Cortex of kidney (tissue), 1 donor: ENCODE measurements around the gene CTNNA1.
A peak's percentile ranks its signal among the peaks of the same experiment; 100 is the strongest.
"Not testable (repeated sequence)": the region's sequence is repeated elsewhere in the genome, so short reads cannot be mapped to it uniquely, and the experiment has no call there.

ENCODE experiments used
- DNase-seq: peaks from one replicate; lab custom pipeline; 2025; lab: John Stamatoyannopoulos, UW

Gene CTNNA1, protein sequence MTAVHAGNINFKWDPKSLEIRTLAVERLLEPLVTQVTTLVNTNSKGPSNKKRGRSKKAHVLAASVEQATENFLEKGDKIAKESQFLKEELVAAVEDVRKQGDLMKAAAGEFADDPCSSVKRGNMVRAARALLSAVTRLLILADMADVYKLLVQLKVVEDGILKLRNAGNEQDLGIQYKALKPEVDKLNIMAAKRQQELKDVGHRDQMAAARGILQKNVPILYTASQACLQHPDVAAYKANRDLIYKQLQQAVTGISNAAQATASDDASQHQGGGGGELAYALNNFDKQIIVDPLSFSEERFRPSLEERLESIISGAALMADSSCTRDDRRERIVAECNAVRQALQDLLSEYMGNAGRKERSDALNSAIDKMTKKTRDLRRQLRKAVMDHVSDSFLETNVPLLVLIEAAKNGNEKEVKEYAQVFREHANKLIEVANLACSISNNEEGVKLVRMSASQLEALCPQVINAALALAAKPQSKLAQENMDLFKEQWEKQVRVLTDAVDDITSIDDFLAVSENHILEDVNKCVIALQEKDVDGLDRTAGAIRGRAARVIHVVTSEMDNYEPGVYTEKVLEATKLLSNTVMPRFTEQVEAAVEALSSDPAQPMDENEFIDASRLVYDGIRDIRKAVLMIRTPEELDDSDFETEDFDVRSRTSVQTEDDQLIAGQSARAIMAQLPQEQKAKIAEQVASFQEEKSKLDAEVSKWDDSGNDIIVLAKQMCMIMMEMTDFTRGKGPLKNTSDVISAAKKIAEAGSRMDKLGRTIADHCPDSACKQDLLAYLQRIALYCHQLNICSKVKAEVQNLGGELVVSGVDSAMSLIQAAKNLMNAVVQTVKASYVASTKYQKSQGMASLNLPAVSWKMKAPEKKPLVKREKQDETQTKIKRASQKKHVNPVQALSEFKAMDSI

DNA sequence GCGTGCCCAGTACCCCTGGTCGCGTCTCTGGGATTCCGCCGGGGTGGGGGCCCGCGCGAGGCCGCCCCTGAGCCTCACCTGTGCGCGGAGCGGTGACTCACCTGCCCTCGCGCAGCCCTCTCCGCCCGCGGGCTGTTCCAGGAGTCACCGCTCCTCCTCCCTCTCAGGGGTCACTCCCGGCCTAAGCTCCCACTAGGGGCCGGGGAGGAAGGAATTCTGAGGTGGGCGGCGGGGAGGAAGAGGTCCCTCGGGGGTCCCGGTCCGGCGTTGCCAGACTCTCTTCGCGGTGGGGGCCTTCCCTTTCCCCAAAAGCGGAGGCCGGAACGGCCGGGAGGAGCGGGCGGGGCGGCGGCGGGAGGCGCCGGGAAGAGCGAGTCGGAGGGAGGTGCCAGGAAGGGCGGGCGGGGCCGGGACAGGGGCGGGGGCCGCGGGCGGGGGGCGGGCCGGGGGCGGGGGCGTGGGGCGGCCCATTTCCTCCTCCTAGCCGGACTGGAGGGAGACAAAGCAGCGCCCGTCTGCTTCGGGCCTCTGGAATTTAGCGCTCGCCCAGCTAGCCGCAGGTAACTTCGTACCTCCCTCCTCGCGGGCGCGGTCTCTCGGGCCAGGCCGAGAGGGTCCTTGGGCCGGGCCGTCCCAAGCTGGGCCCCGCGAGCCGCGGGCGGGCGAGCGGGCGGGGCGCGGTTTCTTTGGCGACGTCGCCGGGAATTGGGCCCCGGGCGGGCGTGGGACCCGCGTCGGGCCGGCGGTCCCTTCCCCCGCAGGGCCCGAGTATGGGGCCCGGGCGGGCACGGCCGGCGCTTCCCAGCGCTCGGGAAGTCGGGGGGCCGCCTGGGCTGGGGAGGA, at the start of gene CTNNA1:
Gene CTNNA1, plus strand, starts transcription at position 475 of the 843 bp plus-strand sequence. CDS start 28,500 bp downstream, outside the sequence.
- DNase-seq: peak; percentile 45

DNA sequence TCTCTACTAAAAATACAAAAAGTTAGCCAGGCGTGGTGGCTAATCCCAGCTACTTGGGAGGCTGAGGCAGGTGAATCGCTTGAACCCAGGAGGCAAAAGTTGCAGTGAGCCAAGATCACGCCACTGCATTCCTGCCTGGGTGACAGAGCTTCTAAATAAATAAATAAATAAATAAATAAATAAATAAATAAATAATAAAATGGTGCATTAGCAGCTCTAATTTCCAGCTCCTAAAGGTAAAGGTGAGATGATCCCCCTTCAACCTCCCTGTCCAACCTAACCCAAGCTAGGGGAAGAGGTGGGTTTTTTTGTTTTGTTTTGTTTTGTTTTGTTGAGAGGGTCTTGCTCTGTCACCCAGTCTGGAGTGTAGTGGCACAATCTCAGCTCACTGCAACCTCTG, 49.4 kb upstream of the CTNNA1 start:
- DNase-seq: not testable (repeated sequence)

DNA sequence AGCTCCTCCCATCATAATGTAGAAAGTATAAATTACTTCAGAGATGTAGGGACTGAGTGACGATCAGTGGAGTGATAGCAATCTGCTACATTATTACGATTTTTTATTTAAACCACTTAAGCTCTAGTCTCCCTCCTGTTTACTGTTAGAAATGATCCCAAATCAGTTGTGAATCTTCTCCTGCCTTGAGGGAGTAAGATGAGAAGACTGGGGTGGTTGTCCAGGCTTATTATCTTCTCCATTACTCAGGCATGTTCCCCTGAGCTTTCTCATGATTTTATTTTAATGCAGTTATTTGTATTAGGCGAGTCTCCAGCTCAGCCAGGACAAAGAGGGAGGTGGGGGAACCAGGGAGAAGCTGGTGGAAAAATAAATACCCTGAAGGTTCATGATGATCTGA, 48.2 kb upstream of the CTNNA1 start:
- no peak for DNase-seq

DNA sequence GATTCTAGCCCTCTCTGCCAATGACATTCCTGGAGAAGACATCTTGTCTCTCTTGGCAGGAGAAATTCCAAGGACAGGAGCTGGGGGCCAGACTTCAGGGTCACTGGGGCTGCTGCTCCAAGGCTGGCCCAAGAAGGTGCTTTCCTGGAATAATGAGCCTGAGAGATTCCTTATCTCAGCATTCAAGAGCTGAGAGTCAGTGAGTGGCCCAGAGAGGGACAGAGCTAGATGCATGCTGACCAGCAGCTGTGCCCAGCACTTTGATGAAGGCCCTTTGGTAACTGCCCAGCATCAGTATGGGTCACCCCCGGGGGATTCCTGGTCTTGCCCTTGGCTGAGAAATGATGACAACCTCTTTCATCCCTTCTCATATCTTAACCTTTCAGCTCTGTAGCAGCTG, 47.7 kb upstream of the CTNNA1 start:
- DNase-seq: no peak

DNA sequence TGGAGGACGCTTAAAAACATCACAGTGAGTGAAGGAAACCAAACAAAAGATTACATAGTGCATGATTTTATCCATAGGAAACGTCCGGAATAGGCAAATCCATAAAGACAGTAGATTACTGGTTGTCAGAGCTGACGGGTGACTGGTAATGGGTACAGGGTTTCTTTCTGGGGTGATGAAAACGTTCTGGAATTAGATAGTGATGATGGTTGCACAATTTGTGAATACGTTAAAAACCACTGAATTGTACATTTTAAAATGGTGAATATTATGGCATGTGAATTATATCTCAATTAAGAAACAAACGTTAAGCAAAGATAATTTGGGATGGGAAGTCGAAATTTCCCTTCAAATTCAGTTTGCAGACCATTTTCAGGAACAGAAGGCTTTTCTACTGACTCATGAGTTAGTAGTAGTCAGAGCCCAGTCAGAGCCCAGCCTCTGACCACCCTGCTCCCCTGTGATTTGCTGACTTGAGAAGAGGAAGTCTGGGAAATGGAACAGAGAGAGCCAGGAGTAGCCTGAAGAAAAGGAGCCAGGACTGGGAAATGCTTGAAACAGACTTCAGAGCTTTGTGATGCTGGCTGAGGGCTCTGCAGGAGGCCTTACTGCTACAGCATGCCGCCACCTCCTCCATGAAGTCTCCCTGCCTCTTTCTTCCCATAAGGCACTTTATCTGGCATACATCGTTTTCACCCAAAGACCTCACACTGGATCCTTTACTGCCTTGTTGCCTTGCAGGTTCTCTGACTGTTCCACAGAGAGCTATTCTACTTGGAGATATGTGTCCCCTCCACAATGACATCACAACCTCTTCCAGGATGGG, 46.4 kb upstream of the CTNNA1 start:
- DNase-seq: no peak

DNA sequence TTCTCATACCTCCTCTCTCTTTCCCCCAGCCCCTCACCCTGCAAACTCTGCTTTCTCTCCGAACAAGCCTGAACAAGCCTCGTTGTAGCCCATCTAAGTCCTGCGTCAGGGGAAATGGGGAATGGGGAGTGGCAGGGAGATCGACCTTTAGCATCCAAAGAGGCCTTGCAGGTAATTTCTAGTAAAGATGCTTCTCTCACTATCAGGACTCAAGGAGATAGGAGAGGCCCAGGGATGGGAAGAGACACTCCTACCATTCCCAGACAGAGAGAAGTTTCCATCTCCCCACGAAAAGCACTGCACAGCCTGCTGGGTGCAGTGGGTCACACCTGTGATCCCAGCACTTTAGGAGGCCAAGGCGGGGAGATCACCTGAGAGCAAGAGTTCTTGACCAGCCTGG, 44.4 kb upstream of the CTNNA1 start:
- DNase-seq: no peak

DNA sequence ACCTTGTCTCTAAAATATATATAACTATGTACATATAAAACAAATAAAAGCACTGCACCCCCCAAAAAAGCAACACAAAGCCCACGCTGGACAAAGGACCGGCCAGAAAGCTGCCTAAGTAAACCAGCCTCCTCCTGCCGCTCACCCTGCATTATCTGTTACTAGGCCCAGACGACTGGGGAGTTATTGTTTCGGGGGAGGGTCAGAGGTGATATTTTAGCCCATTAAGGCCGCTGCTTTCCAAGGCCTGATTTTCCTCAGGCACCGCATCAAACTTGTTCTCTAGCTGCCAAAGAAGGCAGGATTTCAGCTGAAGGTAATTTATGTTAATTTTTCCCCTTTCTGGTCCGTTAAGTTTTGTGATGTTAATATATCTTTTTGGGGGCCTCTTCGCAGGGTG, 44.0 kb upstream of the CTNNA1 start:
- no peak for DNase-seq

DNA sequence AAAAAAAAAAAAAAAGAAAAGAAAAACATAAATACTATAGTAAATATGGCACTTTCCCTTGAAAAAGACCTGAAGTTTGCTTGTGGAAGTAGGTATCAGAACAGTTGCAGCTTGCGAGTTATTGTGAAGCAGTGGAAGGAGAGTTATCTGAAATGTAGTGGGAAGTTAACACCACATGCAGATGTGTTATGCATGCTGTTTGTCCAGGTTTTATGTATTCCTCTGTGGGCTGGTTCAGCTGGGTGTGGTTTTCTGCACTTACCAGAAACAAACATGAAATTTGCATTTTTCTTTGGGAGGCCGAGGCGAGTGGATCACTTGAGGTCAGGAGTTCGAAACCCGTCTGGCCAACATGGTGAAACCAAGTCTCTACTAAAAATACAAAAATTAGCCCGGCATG, 42.1 kb upstream of the CTNNA1 start:
- no peak for DNase-seq

DNA sequence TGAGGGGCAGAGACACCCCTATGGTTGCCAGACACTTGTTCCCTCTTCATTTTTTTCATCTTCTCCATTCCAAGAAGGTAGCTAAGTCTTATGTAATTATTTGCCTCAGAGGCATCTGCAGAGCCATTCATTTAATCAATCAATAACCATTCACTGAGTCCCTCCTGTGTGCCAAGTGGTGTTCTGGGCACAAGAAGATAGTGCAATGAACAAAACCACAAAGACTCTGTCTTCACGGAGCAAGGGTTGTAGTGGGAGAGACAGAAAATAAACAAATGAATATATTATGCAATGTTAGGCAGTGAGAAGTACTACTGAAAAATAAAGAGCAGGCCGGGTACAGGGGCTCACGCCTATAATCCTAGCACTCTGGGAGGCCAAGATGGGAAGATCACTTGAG, 41.4 kb upstream of the CTNNA1 start:
- DNase-seq: no peak

DNA sequence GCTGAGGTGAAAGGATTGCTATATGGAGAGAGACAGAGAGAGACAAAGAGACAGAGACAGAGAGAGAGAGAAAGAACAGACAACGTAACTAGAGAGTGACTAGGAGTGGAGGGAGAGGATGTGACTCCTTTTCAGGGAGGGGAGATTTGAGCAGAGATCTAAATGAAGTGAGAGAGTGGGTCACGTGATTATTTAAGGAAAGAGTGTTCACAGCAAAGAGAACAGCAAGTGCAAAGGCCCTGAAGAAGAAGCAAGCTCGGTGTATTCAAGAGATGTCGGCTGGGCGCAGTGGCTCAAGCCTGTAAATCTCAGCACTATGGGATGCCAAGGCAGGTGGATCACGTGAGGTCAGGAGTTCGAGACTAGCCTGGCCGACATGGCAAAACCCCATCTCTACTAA, 40.9 kb upstream of the CTNNA1 start:
- no peak for DNase-seq

DNA sequence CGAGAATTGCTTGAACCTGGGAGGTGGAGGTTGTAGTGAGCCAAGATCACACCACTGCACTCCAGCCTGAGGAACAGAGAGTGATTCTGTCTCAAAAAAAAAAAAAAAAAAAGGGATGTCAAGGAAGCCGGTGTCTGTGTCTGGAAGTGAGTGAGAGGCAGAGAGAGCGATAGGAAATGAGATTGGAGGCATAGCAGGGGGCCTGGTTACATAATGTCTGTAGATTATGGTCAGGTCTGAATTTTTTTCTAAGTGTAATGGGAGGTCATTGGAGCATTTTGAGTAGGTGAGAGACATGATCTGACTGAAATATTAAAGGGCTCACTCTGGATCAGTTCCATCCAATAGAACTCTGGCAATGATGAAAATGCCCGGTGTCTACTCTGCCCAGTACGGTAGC, 40.4 kb upstream of the CTNNA1 start:
- no peak for DNase-seq

DNA sequence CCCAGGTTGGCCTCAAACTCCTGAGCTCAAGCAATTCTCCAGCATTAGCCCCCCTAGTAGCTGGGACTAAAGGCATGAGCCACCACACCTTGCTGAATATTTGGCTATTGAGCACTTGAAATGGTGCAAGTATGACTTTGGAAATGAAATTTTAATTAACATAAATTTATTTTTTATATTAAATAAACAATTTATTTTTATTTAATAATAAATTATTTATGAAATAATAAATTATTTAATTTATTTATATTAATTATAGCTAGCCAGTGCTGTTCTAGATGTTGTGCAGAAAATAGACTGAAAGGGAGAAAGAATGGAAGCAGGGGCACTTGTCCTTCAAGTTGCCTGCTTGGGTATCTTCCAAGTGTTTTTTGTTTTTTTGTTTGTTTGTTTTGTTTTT, 40.0 kb upstream of the CTNNA1 start:
- no peak for DNase-seq

DNA sequence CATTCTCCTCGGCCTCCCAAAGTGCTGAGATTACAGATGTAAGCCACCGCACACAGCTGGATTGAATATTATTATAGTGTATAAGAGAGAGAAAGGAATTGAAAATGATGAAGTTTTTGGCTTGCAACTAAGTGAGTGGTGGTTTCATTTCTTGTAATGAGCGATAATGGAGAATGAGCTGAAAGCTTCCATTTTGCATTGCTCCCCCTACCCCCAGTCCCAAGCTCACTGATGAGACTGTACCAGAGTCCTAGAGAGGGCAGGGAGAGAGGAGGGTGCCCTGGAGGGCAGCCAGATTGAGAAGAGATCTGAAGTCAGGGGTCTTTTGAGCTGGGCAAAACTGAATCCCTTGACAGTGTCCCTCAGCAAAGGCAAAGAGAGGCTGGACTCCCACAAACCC, 38.5 kb upstream of the CTNNA1 start:
- no peak for DNase-seq

DNA sequence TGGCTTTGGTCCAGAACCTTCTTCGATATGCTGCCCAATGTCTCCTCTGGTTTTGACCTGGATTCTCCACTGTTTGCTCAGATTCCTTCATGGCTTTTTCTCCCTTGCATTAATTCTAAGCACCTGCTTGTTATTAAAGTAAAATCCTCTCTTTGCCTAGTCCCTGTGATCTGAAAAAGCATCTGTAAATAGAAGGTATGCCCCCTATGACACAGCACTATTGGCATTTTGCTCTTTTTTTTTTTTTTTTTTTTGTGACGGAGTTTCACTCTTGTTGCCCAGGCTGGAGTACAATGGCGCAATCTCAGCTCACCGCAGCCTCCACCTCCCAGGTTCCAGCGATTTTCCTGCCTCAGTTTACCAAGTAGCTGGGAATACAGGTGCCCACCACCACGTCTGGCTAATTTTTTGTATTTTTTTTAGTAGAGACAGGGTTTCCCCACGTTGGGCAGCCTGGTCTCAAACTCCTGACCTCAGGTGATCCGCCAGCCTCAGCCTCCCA, 37.2 kb upstream of the CTNNA1 start:
- DNase-seq: not testable (repeated sequence)

DNA sequence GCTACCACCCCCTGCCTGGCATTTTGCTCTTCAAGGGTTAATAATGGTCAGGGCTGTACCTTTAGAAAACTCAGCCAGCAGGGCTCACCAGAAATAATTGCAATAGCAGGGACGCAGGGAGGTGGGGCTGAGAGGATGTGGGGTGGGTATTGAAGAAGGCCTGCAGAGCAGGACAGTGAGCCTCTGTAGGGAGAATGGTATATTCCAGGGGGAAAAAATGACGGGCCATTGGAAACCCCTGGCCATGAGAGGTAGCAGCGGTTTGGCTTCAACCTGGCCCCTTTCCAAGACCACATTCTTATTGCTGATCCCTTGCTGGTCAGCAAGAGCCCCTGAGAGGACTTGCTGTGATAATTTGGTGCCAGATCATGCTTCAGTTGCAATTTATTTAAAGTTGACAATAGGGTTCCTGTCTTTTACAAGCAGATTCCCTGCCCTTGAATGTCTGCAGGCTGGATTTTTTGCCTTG, 36.7 kb upstream of the CTNNA1 start:
- no peak for DNase-seq

DNA sequence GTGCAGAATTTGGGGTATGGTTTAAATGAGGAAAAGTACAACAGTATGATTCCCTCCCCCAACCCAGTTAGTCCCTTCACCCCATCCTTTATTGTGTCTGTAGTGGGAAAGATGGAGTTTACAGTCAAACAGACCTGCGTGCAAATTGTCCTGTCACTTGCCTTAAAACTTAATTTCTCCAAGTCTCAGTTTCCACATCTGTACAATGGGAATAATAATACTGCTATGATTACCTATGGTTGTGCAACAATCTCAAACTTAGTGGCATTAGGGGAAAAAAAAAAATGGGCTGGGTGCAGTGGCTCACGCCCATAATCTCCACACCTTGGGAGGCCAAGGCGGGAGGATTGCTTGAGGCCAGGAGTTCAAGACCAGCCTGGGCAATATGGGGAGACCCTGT, 35.8 kb upstream of the CTNNA1 start:
- DNase-seq: no peak

DNA sequence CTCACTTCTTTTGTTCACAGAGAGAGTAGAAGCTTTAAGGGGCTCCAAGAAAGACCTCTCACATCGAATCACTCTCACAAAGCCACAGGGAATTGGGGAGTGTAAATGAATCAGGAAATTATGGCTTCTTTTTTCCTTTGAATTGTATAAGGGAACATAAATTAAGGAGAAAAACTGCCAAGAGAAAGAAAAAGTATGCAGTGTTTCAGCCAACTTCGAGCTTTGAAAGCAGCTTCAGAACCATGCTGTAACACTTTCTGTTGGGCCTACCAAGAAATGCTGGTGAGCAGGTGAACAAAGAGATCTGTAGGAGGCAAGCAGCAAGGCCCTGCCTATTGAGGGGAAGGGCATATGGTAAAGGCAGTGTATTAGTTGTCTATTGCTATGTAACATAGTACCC, 33.4 kb upstream of the CTNNA1 start:
- no peak for DNase-seq

DNA sequence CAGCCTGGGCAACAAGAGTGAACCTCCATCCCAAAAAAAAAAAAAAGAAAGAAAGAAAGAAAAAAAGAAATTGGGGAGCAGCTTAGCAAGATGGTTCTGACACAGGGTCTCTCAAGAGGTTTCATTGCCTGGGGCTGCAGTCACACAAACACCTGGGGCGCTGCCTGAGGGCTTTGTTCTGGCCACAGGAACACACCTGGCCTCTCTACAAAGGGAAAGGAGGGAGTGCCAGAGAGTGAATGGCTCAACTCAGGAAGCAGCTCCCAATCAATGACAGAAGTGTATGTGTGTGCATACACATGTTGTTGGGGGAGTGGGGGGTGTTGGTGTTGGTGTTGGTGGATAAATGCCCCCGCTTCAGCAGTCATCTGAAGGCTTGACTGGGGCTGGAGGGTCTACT, 32.4 kb upstream of the CTNNA1 start:
- no peak for DNase-seq

DNA sequence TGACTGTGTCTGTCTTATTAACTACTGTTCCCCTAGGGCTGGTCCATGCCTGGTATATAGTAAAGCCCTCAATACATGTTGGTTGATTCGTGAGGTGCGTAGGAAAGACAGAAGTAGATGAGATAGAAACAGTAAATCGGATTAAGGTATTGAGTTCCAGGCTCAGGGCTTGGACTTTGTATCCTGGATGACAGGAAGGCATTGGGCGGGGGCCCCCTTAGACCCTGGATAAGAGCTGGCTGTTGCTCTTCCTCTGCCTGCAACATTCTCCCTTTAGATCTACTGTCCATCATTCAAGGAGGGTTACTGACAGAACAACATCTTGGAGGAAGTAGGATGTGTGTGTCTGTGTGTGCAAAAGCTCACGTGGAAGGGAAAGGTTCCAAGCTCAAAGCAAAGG, 31.2 kb upstream of the CTNNA1 start:
- no peak for DNase-seq

DNA sequence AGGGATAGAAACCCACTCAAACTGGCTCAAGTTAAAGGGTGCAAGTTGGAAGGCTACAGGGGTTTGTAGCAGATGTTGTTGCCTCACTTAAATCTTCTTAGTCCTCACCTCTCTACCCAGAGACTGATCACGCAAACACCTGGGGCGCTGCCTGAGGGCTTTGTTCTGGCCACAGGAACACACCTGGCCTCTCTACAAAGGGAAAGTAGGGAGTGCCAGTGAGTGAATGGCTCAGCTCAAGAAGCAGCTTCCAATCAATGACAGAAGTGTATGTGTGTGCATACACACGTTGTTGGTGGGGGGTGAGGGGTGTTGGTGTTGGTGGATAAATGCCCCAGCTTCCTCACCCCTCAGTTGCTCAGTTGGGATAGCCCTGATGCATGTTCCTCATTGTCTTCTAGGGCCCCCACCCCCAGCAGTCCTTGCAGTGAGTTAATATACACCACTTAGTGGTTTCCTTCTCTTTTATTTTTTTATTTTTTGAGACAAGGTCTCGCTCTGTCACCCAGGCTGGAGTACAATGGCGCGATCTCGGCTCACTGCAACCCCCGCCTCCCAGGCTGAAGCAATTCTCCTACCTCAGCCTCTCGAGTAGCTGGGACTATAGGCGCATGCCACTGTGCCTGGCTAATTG, 30.6 kb upstream of the CTNNA1 start:
- no peak for DNase-seq
